HG02852 (cell line): ENCODE data around the gene ZMIZ2.
"Not testable (repeated sequence)": the region's sequence is repeated elsewhere in the genome, so short reads cannot be mapped to it uniquely, and the experiment has no call there.

Source experiments
- ATAC-seq: cut with Tn5 transposase; IDR thresholded peaks from one replicate; pipeline ENCODE4 v1.9.1; 2021; ENCODE audit warnings: mild to moderate bottlenecking, moderate library complexity; ENCODE audit not compliant: unreplicated experiment

Gene ZMIZ2

GRCh38 chr7:44769776-44770294 is 21.2 kb downstream of the ZMIZ2 start:
- ATAC-seq: peak; percentile 65

GRCh38 chr7:44771358-44771757 is 22.7 kb downstream of the ZMIZ2 start:
- ATAC-seq: no peak

- ATAC-seq: no peak
These were observed 23.8 kb downstream of the ZMIZ2 start for GRCh38 chr7:44772440-44772839.

- ATAC-seq: no peak
These were observed 24.2 kb downstream of the ZMIZ2 start for GRCh38 chr7:44772867-44773266.

- ATAC-seq: not testable (repeated sequence)
These were observed 25.8 kb downstream of the ZMIZ2 start for GRCh38 chr7:44774486-44774885.

- ATAC-seq: no peak
These were observed 26.9 kb downstream of the ZMIZ2 start for GRCh38 chr7:44775383-44776107.

- no peak for ATAC-seq
These were observed 27.6 kb downstream of the ZMIZ2 start for GRCh38 chr7:44776211-44776610.

GRCh38 chr7:44782460-44782859 is 33.8 kb downstream of the ZMIZ2 start:
- ATAC-seq: no peak

GRCh38 chr7:44783407-44783806 is 34.8 kb downstream of the ZMIZ2 start:
- ATAC-seq: no peak

GRCh38 chr7:44784364-44784763 is 35.7 kb downstream of the ZMIZ2 start:
- ATAC-seq: no peak

GRCh38 chr7:44785218-44785617 is 36.6 kb downstream of the ZMIZ2 start:
- ATAC-seq: not testable (repeated sequence)

GRCh38 chr7:44787041-44787440 is 38.4 kb downstream of the ZMIZ2 start:
- ATAC-seq: peak; percentile 51

- no peak for ATAC-seq
These were observed 39.1 kb downstream of the ZMIZ2 start for GRCh38 chr7:44787762-44788161.

GRCh38 chr7:44789990-44790389 is 41.3 kb downstream of the ZMIZ2 start:
- no peak for ATAC-seq

- ATAC-seq: no peak
These were observed 42.9 kb downstream of the ZMIZ2 start for GRCh38 chr7:44791278-44792219.

- no peak for ATAC-seq
These were observed 45.3 kb downstream of the ZMIZ2 start for GRCh38 chr7:44793919-44794318.

- no peak for ATAC-seq
These were observed 45.7 kb downstream of the ZMIZ2 start for GRCh38 chr7:44794331-44794730.

GRCh38 chr7:44796034-44796503 is 47.4 kb downstream of the ZMIZ2 start:
- ATAC-seq: peak; percentile 25

GRCh38 chr7:44796504-44797328 is 48.1 kb downstream of the ZMIZ2 start, which contains the start of gene PPIA:
Gene PPIA, plus strand, starts transcription at chr7:44796681. Its CDS starts 44 bp downstream, at chr7:44796725.
- peak; percentile 86 for ATAC-seq
